ENCODE measurements around the gene SUMF1. TPM values are rescaled to one million over a fixed set of nuclear protein-coding genes. Genes with fewer than 3 reads are reported as not detected.

Gene SUMF1
- total RNA-seq, 2 experiments from 2014 or later = 5.1 to 5.6 TPM

GRCh38 chr3:4507024-4507596, 40.0 kb upstream of the SUMF1 start:
- peaks cover 7% of the 10 kb centered on the region for H3K36me3 Mint-ChIP-seq
- peaks cover 50% of the 10 kb centered on the region for H3K4me1 Mint-ChIP-seq (ENCODE audit: low read depth)
- no peak overlapping the region for H3K4me3 Mint-ChIP-seq
- intact Hi-C loops (cut with micrococcal nuclease) = loop anchor here (1.0 kb wide), 1 partner anchor 10 kb away; no protein-coding TSS in a partner anchor
- ChIA-PET CTCF (interaction anchor here (0.6 to 1.9 kb wide), 3 partner anchors 92 to 156 kb away, joined by 3 to 6 read pairs (median 4); no protein-coding TSS in a partner anchor), POLR2A (interaction anchor here (5.7 kb wide), 1 partner anchor 13 kb away, joined by 46 read pairs; the partner anchor contains the start of gene ITPR1)
- no peak for DNase-seq
- H3K27ac Mint-ChIP-seq = no peak overlapping the region
- H3K9me3 Mint-ChIP-seq = no peaks in the 10 kb centered on the region
- no peaks in the 10 kb centered on the region for H3K27me3 Mint-ChIP-seq

GRCh38 chr3:4506559-4507023, 39.5 kb upstream of the SUMF1 start:
- no peak for DNase-seq
- peaks cover 7% of the 10 kb centered on the region for H3K36me3 Mint-ChIP-seq
- H3K27ac Mint-ChIP-seq = no peak overlapping the region
- H3K27me3 Mint-ChIP-seq = no peaks in the 10 kb centered on the region
- H3K9me3 Mint-ChIP-seq = no peaks in the 10 kb centered on the region
- intact Hi-C loops (cut with micrococcal nuclease) = loop anchor here (1.0 kb wide), 1 partner anchor 11 kb away; no protein-coding TSS in a partner anchor
- ChIA-PET CTCF (no interaction called here), POLR2A (interaction anchor here (5.7 kb wide), 1 partner anchor 12 kb away, joined by 46 read pairs; the partner anchor contains the start of gene ITPR1)
- H3K4me1 Mint-ChIP-seq (ENCODE audit: low read depth) = peaks cover 50% of the 10 kb centered on the region
- no peak overlapping the region for H3K4me3 Mint-ChIP-seq

- Mint-ChIP-seq H3K9me3 (no peaks in the 10 kb centered on the region), H3K4me3 (no peak overlapping the region), H3K36me3 (peaks cover 11% of the 10 kb centered on the region), H3K4me1 (ENCODE audit: low read depth) (peaks cover 50% of the 10 kb centered on the region), H3K27me3 (no peaks in the 10 kb centered on the region), H3K27ac (no peak overlapping the region)
- intact Hi-C loops (cut with micrococcal nuclease) = no loop called here
- POLR2A ChIA-PET = interaction anchor here (5.7 kb wide), 1 partner anchor 12 kb away, joined by 46 read pairs; the partner anchor contains the start of gene ITPR1
- CTCF ChIA-PET = interaction anchor here (0.8 to 2.3 kb wide), 2 partner anchors 12 to 155 kb away, joined by 3 to 13 read pairs; no protein-coding TSS in a partner anchor
- DNase-seq = no peak
These were observed 38.9 kb upstream of the SUMF1 start for GRCh38 chr3:4505688-4506558.

GRCh38 chr3:4504340-4505261, 37.5 kb upstream of the SUMF1 start:
- H3K27ac Mint-ChIP-seq = peak overlapping the region; percentile 84
- H3K4me1 Mint-ChIP-seq (ENCODE audit: low read depth) = peaks cover 50% of the 10 kb centered on the region
- no peaks in the 10 kb centered on the region for H3K27me3 Mint-ChIP-seq
- peak overlapping the region; percentile 75 for H3K4me3 Mint-ChIP-seq
- peak; percentile 44 for DNase-seq
- ChIA-PET POLR2A (interaction anchor here (0.7 to 5.7 kb wide), 4 partner anchors 10 to 153 kb away, joined by 3 to 46 read pairs (median 6); partner anchors contain the start of gene ITPR1), CTCF (interaction anchor here (0.6 to 2.3 kb wide), 5 partner anchors 10 to 154 kb away, joined by 3 to 15 read pairs (median 7); no protein-coding TSS in a partner anchor)
- H3K36me3 Mint-ChIP-seq = peaks cover 18% of the 10 kb centered on the region
- H3K9me3 Mint-ChIP-seq = no peaks in the 10 kb centered on the region
- intact Hi-C loops (cut with micrococcal nuclease) = loop anchor here (1.0 kb wide), 2 partner anchors 11 to 15 kb away; partner anchors contain the start of gene ITPR1

- Mint-ChIP-seq H3K27ac (no peak overlapping the region), H3K9me3 (no peaks in the 10 kb centered on the region), H3K36me3 (peaks cover 12% of the 10 kb centered on the region), H3K4me1 (ENCODE audit: low read depth) (peaks cover 43% of the 10 kb centered on the region), H3K4me3 (no peak overlapping the region), H3K27me3 (no peaks in the 10 kb centered on the region)
- CTCF ChIA-PET = interaction anchor here (0.6 to 2.3 kb wide), 2 partner anchors 16 to 826 kb away, joined by 3 to 15 read pairs; no protein-coding TSS in a partner anchor
- intact Hi-C loops (cut with micrococcal nuclease) = no loop called here
- POLR2A ChIA-PET = interaction anchor here (2.3 to 5.7 kb wide), 2 partner anchors 9 to 12 kb away, joined by 6 to 46 read pairs; partner anchors contain the start of gene ITPR1
- DNase-seq = no peak
These were observed 36.0 kb upstream of the SUMF1 start for GRCh38 chr3:4503050-4503449.

GRCh38 chr3:4501927-4502326, 34.9 kb upstream of the SUMF1 start:
- ChIA-PET POLR2A (no interaction called here), CTCF (no interaction called here)
- Mint-ChIP-seq H3K27me3 (no peaks in the 10 kb centered on the region), H3K9me3 (no peaks in the 10 kb centered on the region), H3K36me3 (peaks cover 14% of the 10 kb centered on the region), H3K27ac (no peak overlapping the region), H3K4me1 (ENCODE audit: low read depth) (peaks cover 37% of the 10 kb centered on the region), H3K4me3 (no peak overlapping the region)
- no peak for DNase-seq
- intact Hi-C loops (cut with micrococcal nuclease) = no loop called here

GRCh38 chr3:4501437-4501836, 34.4 kb upstream of the SUMF1 start:
- ChIA-PET POLR2A (interaction anchor here (0.5 kb wide), 1 partner anchor 32 kb away, joined by 8 read pairs; no protein-coding TSS in a partner anchor), CTCF (no interaction called here)
- peaks cover 39% of the 10 kb centered on the region for H3K4me1 Mint-ChIP-seq (ENCODE audit: low read depth)
- no peak overlapping the region for H3K4me3 Mint-ChIP-seq
- H3K9me3 Mint-ChIP-seq = no peaks in the 10 kb centered on the region
- no peaks in the 10 kb centered on the region for H3K27me3 Mint-ChIP-seq
- intact Hi-C loops (cut with micrococcal nuclease) = no loop called here
- H3K36me3 Mint-ChIP-seq = peaks cover 14% of the 10 kb centered on the region
- no peak for DNase-seq
- H3K27ac Mint-ChIP-seq = no peak overlapping the region

GRCh38 chr3:4498446-4498845, 31.4 kb upstream of the SUMF1 start:
- POLR2A ChIA-PET = no interaction called here
- Mint-ChIP-seq H3K9me3 (no peaks in the 10 kb centered on the region), H3K27me3 (no peaks in the 10 kb centered on the region), H3K27ac (no peak overlapping the region), H3K4me3 (no peak overlapping the region), H3K4me1 (ENCODE audit: low read depth) (peaks cover 35% of the 10 kb centered on the region), H3K36me3 (peaks cover 16% of the 10 kb centered on the region)
- DNase-seq = no peak
- intact Hi-C loops (cut with micrococcal nuclease) = loop anchor here (10.0 kb wide), 1 partner anchor 336 kb away; no protein-coding TSS in a partner anchor
- CTCF ChIA-PET = no interaction called here

GRCh38 chr3:4497843-4498324, 30.8 kb upstream of the SUMF1 start:
- intact Hi-C loops (cut with micrococcal nuclease) = loop anchor here (10.0 kb wide), 1 partner anchor 337 kb away; no protein-coding TSS in a partner anchor
- Mint-ChIP-seq H3K27ac (no peak overlapping the region), H3K27me3 (no peaks in the 10 kb centered on the region), H3K9me3 (no peaks in the 10 kb centered on the region), H3K4me3 (no peak overlapping the region), H3K4me1 (ENCODE audit: low read depth) (peaks cover 33% of the 10 kb centered on the region), H3K36me3 (peaks cover 16% of the 10 kb centered on the region)
- no peak for DNase-seq
- ChIA-PET CTCF (no interaction called here), POLR2A (no interaction called here)

GRCh38 chr3:4497005-4497692, 30.1 kb upstream of the SUMF1 start:
- POLR2A ChIA-PET = no interaction called here
- Mint-ChIP-seq H3K27me3 (no peaks in the 10 kb centered on the region), H3K36me3 (peaks cover 16% of the 10 kb centered on the region), H3K4me3 (no peak overlapping the region), H3K4me1 (ENCODE audit: low read depth) (peaks cover 34% of the 10 kb centered on the region), H3K9me3 (no peaks in the 10 kb centered on the region), H3K27ac (no peak overlapping the region)
- CTCF ChIA-PET = interaction anchor here (1.1 kb wide), 1 partner anchor 14 kb away, joined by 4 read pairs; no protein-coding TSS in a partner anchor
- DNase-seq = no peak
- intact Hi-C loops (cut with micrococcal nuclease) = loop anchor here (10.0 kb wide), 1 partner anchor 338 kb away; no protein-coding TSS in a partner anchor

Measured in activated CD4-positive, alpha-beta memory T cell treated with anti-CD3 and anti-CD28 coated beads for 36 hours (primary cell).